Spleen (tissue), 11 donors: Measurements from ENCODE around the gene SRPK3. TPM values are rescaled to one million over a fixed set of nuclear protein-coding genes. Genes with fewer than 3 reads are reported as not detected.

ENCODE experiments used
- DNase-seq: peaks from one replicate; pipeline ENCODE4 v3.0.0-alpha.2; 2020
- H3K27ac ChIP-seq, 8 donors: fragments of 200-600 bp; sonication (generic) in 7 of 8; 1 replicate in 4 of 8; 2 replicates in 4 of 8; pipeline versions ENCODE4 v1.5.0 to v1.8.0; 2016 to 2021; ENCODE audit warnings: inconsistent platforms in 4 of 8, mild to moderate bottlenecking in 4 of 8, moderate library complexity in 1 of 8
- H3K27me3 ChIP-seq, 7 donors: fragments of 200-600 bp; sonication (generic) in 6 of 7; replicated peaks in 1 of 7; 1 replicate in 4 of 7; 2 replicates in 3 of 7; pipeline versions ENCODE4 v1.5.0 to v1.8.0; 2016 to 2021; ENCODE audit warnings: inconsistent platforms in 3 of 7, mild to moderate bottlenecking in 1 of 7
- H3K36me3 ChIP-seq, 6 donors: fragments of 200-600 bp; sonication (generic) in 5 of 6; 1 replicate in 4 of 6; 2 replicates in 2 of 6; pipeline versions ENCODE4 v1.5.0 to v1.8.0; 2016 to 2021; ENCODE audit warnings: inconsistent platforms in 2 of 6
- H3K4me1 ChIP-seq, 6 donors: fragments of 200-600 bp; sonication (generic) in 5 of 6; 1 replicate in 3 of 6; 2 replicates in 3 of 6; pipeline versions ENCODE4 v1.5.0 to v1.8.0; 2016 to 2021; ENCODE audit warnings: inconsistent platforms in 3 of 6
- H3K4me3 ChIP-seq, 8 donors: fragments of 200-600 bp; sonication (generic) in 7 of 8; 1 replicate in 4 of 8; 2 replicates in 4 of 8; pipeline versions ENCODE4 v1.5.0 to v1.8.0; 2016 to 2021; ENCODE audit warnings: inconsistent platforms in 4 of 8, mild to moderate bottlenecking in 4 of 8, moderate library complexity in 2 of 8
- H3K9me3 ChIP-seq, 8 donors: fragments of 200-600 bp; sonication (generic) in 7 of 8; 1 replicate in 4 of 8; 2 replicates in 4 of 8; pipeline versions ENCODE4 v1.5.0 to v1.8.0; 2016 to 2021; ENCODE audit warnings: inconsistent platforms in 4 of 8
- CTCF ChIP-seq, 11 experiments: fragments of 200-600 bp in 7 of 11; fragments of 450-650 bp in 4 of 11; sonication (generic) in 4 of 11; IDR thresholded peaks in 8 of 11; conservative IDR thresholded peaks in 3 of 11; 1 replicate in 7 of 11; 2 replicates in 4 of 11; pipeline versions ENCODE4 v1.4.0 to v1.8.0; 2016 to 2021; ENCODE audit warnings: antibody characterized with exemption in 11 of 11, inconsistent platforms in 4 of 11, mild to moderate bottlenecking in 1 of 11
- POLR2A ChIP-seq, 3 donors: fragments of 450-650 bp; IDR thresholded peaks; one replicate each; pipeline ENCODE4 v1.5.1; 2017; ENCODE audit warnings: antibody characterized with exemption in 3 of 3, mild to moderate bottlenecking in 1 of 3
- POLR2AphosphoS5 ChIP-seq, 3 donors: sonication (generic); formaldehyde crosslinking; IDR thresholded peaks; one replicate each; pipeline ENCODE4 v1.5.1; 2017; ENCODE audit warnings: antibody characterized with exemption in 3 of 3
- WGBS, 5 donors: extraction: QIAGEN DNeasy Blood & Tissue Kit in 3 of 5; methylation state at CpG; one replicate each; pipeline versions ENCODE4 v1.1.5 to v1.1.7; 2013 to 2018; 5-methylcytosine and 5-hydroxymethylcytosine counted together
- intact Hi-C: fragments of 100-400 bp; cut with DNase I; formaldehyde crosslinking; loops from one replicate; pipeline ENCODE4 v1.15.0; 2023; ENCODE audit warnings: low total_unique reads
- polyA plus RNA-seq, 3 donors: library from polyadenylated mRNA; stranded (reverse); fragments of 200-250 nt; gene quantifications; one replicate each; pipeline ENCODE4 v1.2.1, GENCODE V29; 2013
- total RNA-seq, 7 donors: library from RNA; depleted of rRNA in 3 of 7; stranded (reverse); fragments of >200 nt in 3 of 7; fragmentation: NEBNext Ultra II Directional in 4 of 7; extraction: Animal tissue kit (Norgen Biotek cat#: 25700) in 4 of 7; gene quantifications; one replicate each; pipeline versions ENCODE4 v1.1.0 to v1.2.1, GENCODE V29; 2016 to 2021
- donor health status: healthy with polysubstance abuse.
- donor health status: DM: no; HTN: no; CAD: no; lungs with moderate emphysema.
- donor health status: DM: no; HTN: no; CAD: no.
- donor health status: Bipolar disorder and iron deficiency.
- donor health status: healthy.
- donor health status: DM: no; HTN: no; CAD: no.
- donor health status: DM: yes; HTN: yes; CAD: no.

The SRPK3 gene
- total and polyA plus RNA-seq, 10 donors, result 0.03 to 0.26 (median 0.07) TPM; not detected in 7

GRCh38 chrX:153768311-153769157, 12.3 kb upstream of the SRPK3 start:
- TF ChIP-seq POLR2A (IDR thresholded peaks at IDR 0.05) (no peak), CTCF (IDR thresholded peaks at IDR 0.05 in 8 of 11, conservative IDR thresholded peaks at IDR 0.05 in 3 of 11) (peak in 1 of 11 experiments; percentile 15)
- 59 to 86% (median 75%) methylated on average over 3 to 22 of the region's 22 CpGs for WGBS, 5 donors
- peak; percentile 77 for DNase-seq
- Histone ChIP-seq H3K27me3 (peaks cover 0 to 10% (median 0%) of the 10 kb centered on the region in 7 donors), H3K27ac (no peak overlapping the region), H3K36me3 (no peaks in the 10 kb centered on the region), H3K4me1 (peaks cover 0 to 39% (median 20%) of the 10 kb centered on the region in 6 donors), H3K9me3 (no peaks in the 10 kb centered on the region), H3K4me3 (no peak overlapping the region)
- intact Hi-C loops, result no loop called here

GRCh38 chrX:153769158-153769864, 11.5 kb upstream of the SRPK3 start:
- no peak overlapping the region for H3K4me3 ChIP-seq
- 85 to 96% (median 92%) methylated on average over 8 to 23 of the region's 23 CpGs for WGBS, 5 donors
- no peaks in the 10 kb centered on the region for H3K36me3 ChIP-seq
- DNase-seq, result peak; percentile 71
- H3K4me1 ChIP-seq, result peaks cover 0 to 33% (median 15%) of the 10 kb centered on the region in 6 donors
- intact Hi-C loops, result no loop called here
- TF ChIP-seq POLR2A (IDR thresholded peaks at IDR 0.05) (no peak), CTCF (IDR thresholded peaks at IDR 0.05 in 8 of 11, conservative IDR thresholded peaks at IDR 0.05 in 3 of 11) (no peak), POLR2AphosphoS5 (IDR thresholded peaks at IDR 0.05) (no peak)
- no peak overlapping the region for H3K27ac ChIP-seq
- H3K9me3 ChIP-seq, result no peaks in the 10 kb centered on the region
- peaks cover 0 to 6% (median 0%) of the 10 kb centered on the region in 7 donors for H3K27me3 ChIP-seq

GRCh38 chrX:153769865-153770600, 10.8 kb upstream of the SRPK3 start:
- no peak overlapping the region for H3K4me3 ChIP-seq
- peaks cover 0 to 6% (median 0%) of the 10 kb centered on the region in 7 donors for H3K27me3 ChIP-seq
- DNase-seq, result peak; percentile 72
- intact Hi-C loops, result no loop called here
- peaks cover 0 to 26% (median 11%) of the 10 kb centered on the region in 6 donors for H3K4me1 ChIP-seq
- H3K27ac ChIP-seq, result no peak overlapping the region
- 82 to 98% (median 86%) methylated on average over 5 to 25 of the region's 25 CpGs for WGBS, 5 donors
- H3K36me3 ChIP-seq, result no peaks in the 10 kb centered on the region
- no peaks in the 10 kb centered on the region for H3K9me3 ChIP-seq
- TF ChIP-seq CTCF (IDR thresholded peaks at IDR 0.05 in 8 of 11, conservative IDR thresholded peaks at IDR 0.05 in 3 of 11), result no peak
- TF ChIP-seq POLR2A (IDR thresholded peaks at IDR 0.05), result no peak
- TF ChIP-seq POLR2AphosphoS5 (IDR thresholded peaks at IDR 0.05), result no peak
